A673 (cell line): ENCODE data around the gene DCAF8. TPM values are rescaled to one million over a fixed set of nuclear protein-coding genes. Genes with fewer than 3 reads are reported as not detected.

Source experiments
- BruUV-seq: library from RNA; stranded (reverse); fragments of 400-500 nt; replicated peaks from 2 replicates; lab custom pipeline; 2021; lab: Mats Ljungman, UMichigan
- CTCF ChIA-PET: fragments of 300-600 bp; sonication (Branson Sonifier 250); formaldehyde crosslinking; loops from one replicate; lab custom pipeline; 2022; ENCODE audit warnings: antibody characterized with exemption; lab: Charles Lee
- POLR2A ChIA-PET: fragments of 300-600 bp; sonication (Branson Sonifier 250); formaldehyde crosslinking; loops from one replicate; lab custom pipeline; 2022; ENCODE audit warnings: antibody characterized with exemption; ENCODE audit not compliant: low non-redundant PET; lab: Charles Lee
- DNase-seq: peaks from one replicate; pipeline ENCODE4 v3.0.0-alpha.2; 2015; ENCODE audit warnings: low spot score
- H3K27ac ChIP-seq: fragments of 200-600 bp; sonication (generic); 2 replicates; pipeline ENCODE4 v1.5.1; 2016; ENCODE audit warnings: mixed run types, low read depth, mild to moderate bottlenecking, mixed read lengths, antibody characterized with exemption, low read length; ENCODE audit not compliant: poor library complexity, severe bottlenecking
- H3K27me3 ChIP-seq: fragments of 200-600 bp; sonication (generic); replicated peaks from 2 replicates; pipeline ENCODE4 v1.6.1; 2017; ENCODE audit warnings: mixed run types, low read depth, mild to moderate bottlenecking, mixed read lengths, antibody characterized with exemption, low read length; ENCODE audit not compliant: insufficient read depth, poor library complexity
- H3K36me3 ChIP-seq: fragments of 200-600 bp; sonication (generic); 2 replicates; pipeline ENCODE4 v1.6.1; 2016; ENCODE audit warnings: mixed run types, mild to moderate bottlenecking, mixed read lengths, antibody characterized with exemption, low read length; ENCODE audit not compliant: insufficient read depth, poor library complexity, severe bottlenecking
- H3K4me1 ChIP-seq: fragments of 200-600 bp; sonication (generic); 2 replicates; pipeline ENCODE4 v1.6.1; 2017; ENCODE audit warnings: mixed run types, mild to moderate bottlenecking, mixed read lengths, antibody characterized with exemption, low read length; ENCODE audit not compliant: insufficient read depth, poor library complexity, severe bottlenecking
- H3K4me3 ChIP-seq: fragments of 200-600 bp; sonication (generic); 2 replicates; pipeline ENCODE4 v1.5.1; 2016; ENCODE audit warnings: low read depth, mixed run types, mild to moderate bottlenecking, mixed read lengths, low read length; ENCODE audit not compliant: poor library complexity, severe bottlenecking
- H3K9me3 ChIP-seq: fragments of 200-600 bp; sonication (generic); 2 replicates; pipeline ENCODE4 v1.6.1; 2016; ENCODE audit warnings: mixed run types, low read depth, mild to moderate bottlenecking, mixed read lengths, antibody characterized with exemption, low read length; ENCODE audit not compliant: poor library complexity, severe bottlenecking
- EZH2 ChIP-seq: fragments of 200-600 bp; sonication (generic); IDR thresholded peaks from 2 replicates; pipeline ENCODE4 v1.6.1; 2017; ENCODE audit warnings: borderline replicate concordance, low read depth, mild to moderate bottlenecking, mixed read lengths, antibody characterized with exemption, low read length; ENCODE audit not compliant: poor library complexity, severe bottlenecking
- intact Hi-C: fragments of 100-400 bp; cut with micrococcal nuclease; formaldehyde crosslinking; loops from one replicate; pipeline ENCODE4 v1.10.0; 2022; ENCODE audit not compliant: unreplicated experiment
- total RNA-seq: library from RNA; stranded (reverse); gene quantifications from 2 replicates; pipeline ENCODE4 v1.2.3, GENCODE V29; 2021
- TF ChIP-seq, protein P1 (sequence below): fragments of 300-800, 200-600 bp; sonication (generic); conservative IDR thresholded peaks from 2 replicates; pipeline ENCODE4 v1.5.1; 2017; ENCODE audit warnings: low read depth, mild to moderate bottlenecking, antibody characterized with exemption, low read length, moderate library complexity, mixed read lengths

DCAF8 gene
- total RNA-seq, 1 experiment from 2014 or later = 108 TPM

DNA sequence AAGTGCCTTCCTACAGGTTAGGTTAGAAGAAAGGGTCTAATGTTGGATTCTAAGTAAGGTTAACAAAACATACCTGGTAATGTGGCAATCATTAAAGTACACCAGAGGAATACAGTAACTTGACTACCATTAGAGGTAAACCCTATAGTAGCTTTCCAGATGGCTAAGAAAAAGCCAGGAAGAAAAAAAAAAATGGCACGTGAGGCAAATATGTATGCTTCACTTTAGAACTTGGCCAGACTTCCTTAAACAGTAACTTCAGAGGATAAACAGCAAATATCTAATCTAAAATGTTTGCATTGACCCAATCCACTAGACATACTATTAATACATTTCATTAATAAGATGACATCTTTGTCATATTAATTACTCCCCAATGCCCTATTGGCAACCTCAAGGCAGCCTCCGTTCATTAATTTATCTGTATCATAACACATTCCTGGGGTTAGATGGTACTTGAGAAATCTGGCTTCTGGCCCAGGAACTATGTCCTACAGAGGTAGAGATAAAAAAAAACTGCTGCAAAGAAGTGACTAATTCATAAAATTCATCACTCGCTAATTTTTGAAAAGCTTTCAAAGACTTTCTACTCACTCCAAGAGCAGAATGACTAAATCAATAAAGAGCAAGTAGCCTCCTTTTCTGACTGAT is 5.8 kb downstream of the DCAF8 start:
- ChIA-PET POLR2A (no interaction called here), CTCF (interaction anchor here (0.6 kb wide), 1 partner anchor 169 kb away, joined by 3 read pairs; no protein-coding TSS in a partner anchor)

DNA sequence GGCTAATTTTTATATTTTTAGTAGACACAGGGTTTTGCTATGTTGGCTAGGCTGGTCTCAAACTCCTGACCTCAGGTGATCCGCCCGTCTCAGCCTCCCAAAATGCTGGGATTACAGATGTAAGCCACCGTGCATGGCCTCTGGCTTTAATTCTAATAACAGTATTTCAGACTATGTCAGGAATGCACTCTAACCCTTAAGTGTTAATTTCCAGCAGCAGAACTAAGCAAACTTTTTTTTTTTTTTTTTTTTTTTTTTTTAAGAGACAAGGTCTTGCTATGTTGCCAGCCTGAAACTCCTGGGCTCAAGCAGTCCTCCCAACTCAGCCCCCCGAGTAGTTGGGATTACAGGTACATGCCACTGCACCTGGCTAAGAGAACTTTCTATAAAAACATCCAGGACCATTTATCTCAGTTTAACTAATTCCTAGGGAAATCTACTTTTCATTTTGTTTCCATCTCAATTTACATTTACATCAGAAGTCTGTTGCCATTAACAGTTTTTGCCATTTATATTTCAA is 6.5 kb downstream of the DCAF8 start:
- Histone ChIP-seq H3K27ac (no peak overlapping the region), H3K4me3 (no peak overlapping the region), H3K9me3 (no peaks in the 10 kb centered on the region), H3K4me1 (peaks cover 20% of the 10 kb centered on the region), H3K27me3 (no peaks in the 10 kb centered on the region), H3K36me3 (no peaks in the 10 kb centered on the region)
- DNase-seq = no peak
- intact Hi-C loops = no loop called here
- TF ChIP-seq, protein P1, sequence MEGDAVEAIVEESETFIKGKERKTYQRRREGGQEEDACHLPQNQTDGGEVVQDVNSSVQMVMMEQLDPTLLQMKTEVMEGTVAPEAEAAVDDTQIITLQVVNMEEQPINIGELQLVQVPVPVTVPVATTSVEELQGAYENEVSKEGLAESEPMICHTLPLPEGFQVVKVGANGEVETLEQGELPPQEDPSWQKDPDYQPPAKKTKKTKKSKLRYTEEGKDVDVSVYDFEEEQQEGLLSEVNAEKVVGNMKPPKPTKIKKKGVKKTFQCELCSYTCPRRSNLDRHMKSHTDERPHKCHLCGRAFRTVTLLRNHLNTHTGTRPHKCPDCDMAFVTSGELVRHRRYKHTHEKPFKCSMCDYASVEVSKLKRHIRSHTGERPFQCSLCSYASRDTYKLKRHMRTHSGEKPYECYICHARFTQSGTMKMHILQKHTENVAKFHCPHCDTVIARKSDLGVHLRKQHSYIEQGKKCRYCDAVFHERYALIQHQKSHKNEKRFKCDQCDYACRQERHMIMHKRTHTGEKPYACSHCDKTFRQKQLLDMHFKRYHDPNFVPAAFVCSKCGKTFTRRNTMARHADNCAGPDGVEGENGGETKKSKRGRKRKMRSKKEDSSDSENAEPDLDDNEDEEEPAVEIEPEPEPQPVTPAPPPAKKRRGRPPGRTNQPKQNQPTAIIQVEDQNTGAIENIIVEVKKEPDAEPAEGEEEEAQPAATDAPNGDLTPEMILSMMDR = no peak
- TF ChIP-seq EZH2 = no peak
- POLR2A ChIA-PET = no interaction called here
- CTCF ChIA-PET = no interaction called here
- BruUV-seq = no TSS peak

More for the DNA sequence above, 5.8 kb downstream of the DCAF8 start:
- H3K4me1 ChIP-seq = peaks cover 24% of the 10 kb centered on the region
- TF ChIP-seq EZH2 = no peak
- TF ChIP-seq, protein P1 = no peak
- no peak overlapping the region for H3K4me3 ChIP-seq
- H3K27ac ChIP-seq = no peak overlapping the region
- H3K27me3 ChIP-seq = no peaks in the 10 kb centered on the region
- no peaks in the 10 kb centered on the region for H3K36me3 ChIP-seq
- intact Hi-C loops = no loop called here
- peak; percentile 18 for DNase-seq
- no TSS peak for BruUV-seq
- H3K9me3 ChIP-seq = no peaks in the 10 kb centered on the region

DNA sequence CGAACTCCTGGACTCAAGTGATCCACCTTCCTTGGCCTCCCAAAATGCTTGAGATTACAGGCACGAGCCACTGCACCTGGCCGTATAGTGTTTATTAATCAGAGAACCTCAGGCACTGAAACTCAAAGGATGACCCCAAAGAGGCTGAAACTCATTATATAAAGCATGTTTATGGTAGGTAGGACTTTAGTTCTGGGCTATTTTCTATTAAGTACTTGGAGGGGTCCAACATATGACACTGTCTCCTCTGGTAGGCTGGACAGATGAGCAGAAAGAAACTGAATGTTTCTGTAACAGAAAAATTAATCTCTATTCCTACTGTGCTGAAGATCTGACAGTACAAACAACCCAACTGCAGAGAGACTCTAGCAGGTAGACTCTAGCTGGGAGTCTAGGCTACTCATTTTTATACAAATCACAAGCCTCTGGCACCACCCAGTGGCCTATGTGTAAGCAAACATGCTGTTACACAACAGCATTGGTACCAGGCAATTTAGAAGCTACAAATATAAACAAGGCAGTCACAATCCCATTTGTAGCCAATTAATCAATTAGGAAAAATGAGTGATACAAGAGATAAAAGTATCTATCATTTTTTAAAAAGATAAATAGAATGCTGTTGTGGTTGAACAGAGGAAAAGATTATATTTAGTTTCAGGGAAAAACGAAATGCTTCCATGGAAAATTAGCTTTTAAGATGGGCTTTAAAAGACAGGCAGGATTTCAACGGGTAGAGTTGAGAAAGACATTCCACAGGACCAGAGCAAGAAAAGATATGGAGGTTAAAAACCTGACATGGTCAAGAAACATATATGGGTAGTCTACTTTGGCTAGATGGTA is 10.4 kb downstream of the DCAF8 start:
- intact Hi-C loops = loop anchor here (1.0 to 5.0 kb wide), 2 partner anchors 60 to 151 kb away; partner anchors contain the start of gene CASQ1
- Histone ChIP-seq H3K4me1 (peaks cover 7% of the 10 kb centered on the region), H3K27ac (no peak overlapping the region), H3K27me3 (no peaks in the 10 kb centered on the region), H3K4me3 (no peak overlapping the region), H3K36me3 (no peaks in the 10 kb centered on the region), H3K9me3 (no peaks in the 10 kb centered on the region)
- BruUV-seq = no TSS peak
- ChIA-PET POLR2A (interaction anchor here (0.6 kb wide), 1 partner anchor 78 kb away, joined by 3 read pairs; no protein-coding TSS in a partner anchor), CTCF (interaction anchor here (0.6 to 2.0 kb wide), 22 partner anchors 9 to 206 kb away, joined by 3 to 25 read pairs (median 4); partner anchors contain the start of genes DCAF8 and IGSF8)
- no peak for TF ChIP-seq EZH2
- TF ChIP-seq, protein P1 = peak; percentile 84
- peak; percentile 82 for DNase-seq
